ENCODE data around the gene TP63. TPM values are rescaled to one million over a fixed set of nuclear protein-coding genes. Genes with fewer than 3 reads are reported as not detected.

Gene TP63
- polyA plus RNA-seq, 1 donor from 2014 or later, result 0.12 TPM

DNA sequence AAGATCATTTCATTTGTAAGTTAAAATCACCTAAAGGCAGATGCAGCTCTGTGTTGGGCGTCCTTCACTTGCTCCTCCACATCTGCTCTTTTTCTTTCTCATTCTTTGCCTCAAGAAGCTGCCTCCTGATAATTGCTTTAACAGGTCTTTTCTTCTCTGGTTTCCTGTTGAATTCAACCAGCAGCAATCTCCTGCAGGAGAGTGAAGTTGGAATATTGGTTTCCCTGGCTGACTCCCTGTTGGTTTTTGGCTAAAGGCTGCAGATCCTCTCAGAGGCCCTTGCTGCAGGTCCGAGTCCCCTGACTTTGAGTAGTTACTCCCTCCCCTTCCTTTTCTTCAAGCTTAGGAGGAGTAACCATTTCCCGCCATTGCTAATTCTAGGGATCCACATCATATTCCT, 4.2 kb downstream of the TP63 start:
- no peaks in the 10 kb centered on the region for H3K79me2 ChIP-seq (replicated peaks; ENCODE audit: insufficient read depth, low read length)
- H3K9me2 ChIP-seq (ENCODE audit: insufficient read depth, low read length), result no peaks in the 10 kb centered on the region
- H3K9ac ChIP-seq (ENCODE audit: low read length), result no peak overlapping the region
- H3K27ac ChIP-seq (ENCODE audit: low read length), result no peak overlapping the region
- no peaks in the 10 kb centered on the region for H4K20me1 ChIP-seq (ENCODE audit: insufficient read depth)
- H3K9me3 ChIP-seq (ENCODE audit: low read length), result no peaks in the 10 kb centered on the region
- H3K4me3 ChIP-seq (ENCODE audit: low read length), result no peak overlapping the region
- TF ChIP-seq EP300 (conservative IDR thresholded peaks at IDR 0.05; ENCODE audit: poor library complexity, severe bottlenecking) (no peak), SMC3 (conservative IDR thresholded peaks at IDR 0.05; ENCODE audit: poor library complexity) (no peak), TAF1 (IDR thresholded peaks at IDR 0.05; ENCODE audit: low read depth) (no peak), EZH2 (IDR thresholded peaks at IDR 0.05; ENCODE audit: borderline replicate concordance, insufficient read depth, low read length, poor library complexity, severe bottlenecking) (no peak)
- no peaks in the 10 kb centered on the region for H3K27me3 ChIP-seq (ENCODE audit: insufficient read depth, low read depth, low read length)
- no peak overlapping the region for H2AFZ ChIP-seq (ENCODE audit: low read depth, low read length)
- no peak overlapping the region for H3K4me2 ChIP-seq (ENCODE audit: low read length)
- H3F3A ChIP-seq (ENCODE audit: insufficient read depth, low read length, poor library complexity, severe bottlenecking), result no peaks in the 10 kb centered on the region
- H3K36me3 ChIP-seq (ENCODE audit: insufficient read depth, low read length), result no peaks in the 10 kb centered on the region

DNA sequence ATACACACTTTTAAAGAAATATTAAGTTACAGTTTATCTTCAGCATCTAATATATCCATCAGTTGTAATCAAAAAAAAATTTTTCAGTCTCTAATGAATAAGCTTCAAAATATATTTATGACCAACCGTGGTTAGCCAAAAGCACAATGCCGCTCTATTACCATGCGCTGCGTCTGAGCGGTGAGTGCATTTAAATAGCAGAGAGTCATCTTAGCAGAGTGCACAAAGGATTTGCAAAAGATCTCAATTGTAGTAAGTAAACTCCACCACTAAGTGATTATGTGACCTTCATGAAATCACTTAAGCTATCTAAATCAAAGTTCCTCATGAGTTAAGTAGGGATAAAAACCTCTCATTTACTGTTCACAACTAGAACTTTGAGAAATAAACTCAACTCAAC, 4.9 kb downstream of the TP63 start:
- H3K4me3 ChIP-seq (ENCODE audit: low read length), result no peak overlapping the region
- H3K27me3 ChIP-seq (ENCODE audit: insufficient read depth, low read depth, low read length), result no peaks in the 10 kb centered on the region
- no peak overlapping the region for H3K27ac ChIP-seq (ENCODE audit: low read length)
- H3K36me3 ChIP-seq (ENCODE audit: insufficient read depth, low read length), result no peaks in the 10 kb centered on the region
- H3K9ac ChIP-seq (ENCODE audit: low read length), result no peak overlapping the region
- H3K9me3 ChIP-seq (ENCODE audit: low read length), result no peaks in the 10 kb centered on the region
- H2AFZ ChIP-seq (ENCODE audit: low read depth, low read length), result no peak overlapping the region
- TF ChIP-seq EP300 (conservative IDR thresholded peaks at IDR 0.05; ENCODE audit: poor library complexity, severe bottlenecking) (no peak), RAD21 (conservative IDR thresholded peaks at IDR 0.05) (no peak), MXI1 (conservative IDR thresholded peaks at IDR 0.05; ENCODE audit: poor library complexity, severe bottlenecking) (no peak), EZH2 (IDR thresholded peaks at IDR 0.05; ENCODE audit: borderline replicate concordance, insufficient read depth, low read length, poor library complexity, severe bottlenecking) (no peak)
- TF ChIP-seq, protein P1, sequence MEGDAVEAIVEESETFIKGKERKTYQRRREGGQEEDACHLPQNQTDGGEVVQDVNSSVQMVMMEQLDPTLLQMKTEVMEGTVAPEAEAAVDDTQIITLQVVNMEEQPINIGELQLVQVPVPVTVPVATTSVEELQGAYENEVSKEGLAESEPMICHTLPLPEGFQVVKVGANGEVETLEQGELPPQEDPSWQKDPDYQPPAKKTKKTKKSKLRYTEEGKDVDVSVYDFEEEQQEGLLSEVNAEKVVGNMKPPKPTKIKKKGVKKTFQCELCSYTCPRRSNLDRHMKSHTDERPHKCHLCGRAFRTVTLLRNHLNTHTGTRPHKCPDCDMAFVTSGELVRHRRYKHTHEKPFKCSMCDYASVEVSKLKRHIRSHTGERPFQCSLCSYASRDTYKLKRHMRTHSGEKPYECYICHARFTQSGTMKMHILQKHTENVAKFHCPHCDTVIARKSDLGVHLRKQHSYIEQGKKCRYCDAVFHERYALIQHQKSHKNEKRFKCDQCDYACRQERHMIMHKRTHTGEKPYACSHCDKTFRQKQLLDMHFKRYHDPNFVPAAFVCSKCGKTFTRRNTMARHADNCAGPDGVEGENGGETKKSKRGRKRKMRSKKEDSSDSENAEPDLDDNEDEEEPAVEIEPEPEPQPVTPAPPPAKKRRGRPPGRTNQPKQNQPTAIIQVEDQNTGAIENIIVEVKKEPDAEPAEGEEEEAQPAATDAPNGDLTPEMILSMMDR (IDR thresholded peaks at IDR 0.05; ENCODE audit: poor library complexity, severe bottlenecking), result no peak
- H4K20me1 ChIP-seq (ENCODE audit: insufficient read depth), result no peaks in the 10 kb centered on the region
- H3F3A ChIP-seq (ENCODE audit: insufficient read depth, low read length, poor library complexity, severe bottlenecking), result no peaks in the 10 kb centered on the region
- H3K79me2 ChIP-seq (replicated peaks; ENCODE audit: insufficient read depth, low read length), result no peaks in the 10 kb centered on the region
- H3K4me2 ChIP-seq (ENCODE audit: low read length), result no peak overlapping the region
- H3K9me2 ChIP-seq (ENCODE audit: insufficient read depth, low read length), result no peaks in the 10 kb centered on the region

DNA sequence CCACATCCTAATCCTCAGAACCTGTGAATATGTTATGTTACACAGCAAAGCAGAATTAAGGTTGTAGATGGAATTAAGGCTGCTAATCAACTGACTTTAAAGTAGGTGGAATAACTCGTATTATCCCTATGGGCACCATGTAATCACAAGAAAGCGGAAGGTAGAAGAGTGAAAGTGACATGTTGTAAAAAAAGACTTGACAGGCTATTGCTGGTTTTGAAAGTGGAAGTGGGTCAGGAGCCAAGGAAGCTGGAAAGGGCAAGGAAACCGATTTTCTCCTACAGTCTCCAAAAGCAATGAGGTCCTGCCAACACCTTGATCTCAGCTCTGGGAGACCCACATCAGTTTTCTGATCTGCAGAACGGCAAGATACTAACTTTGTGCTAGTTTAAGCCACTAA, 6.6 kb downstream of the TP63 start:
- no peak overlapping the region for H3K27ac ChIP-seq (ENCODE audit: low read length)
- no peak overlapping the region for H3K4me2 ChIP-seq (ENCODE audit: low read length)
- no peaks in the 10 kb centered on the region for H3K9me2 ChIP-seq (ENCODE audit: insufficient read depth, low read length)
- H4K20me1 ChIP-seq (ENCODE audit: insufficient read depth), result no peaks in the 10 kb centered on the region
- H3K79me2 ChIP-seq (replicated peaks; ENCODE audit: insufficient read depth, low read length), result no peaks in the 10 kb centered on the region
- no peak overlapping the region for H2AFZ ChIP-seq (ENCODE audit: low read depth, low read length)
- H3F3A ChIP-seq (ENCODE audit: insufficient read depth, low read length, poor library complexity, severe bottlenecking), result no peaks in the 10 kb centered on the region
- H3K9ac ChIP-seq (ENCODE audit: low read length), result no peak overlapping the region
- no peaks in the 10 kb centered on the region for H3K27me3 ChIP-seq (ENCODE audit: insufficient read depth, low read depth, low read length)
- no peak for TF ChIP-seq RAD21 (conservative IDR thresholded peaks at IDR 0.05)
- no peak for TF ChIP-seq EP300 (conservative IDR thresholded peaks at IDR 0.05; ENCODE audit: poor library complexity, severe bottlenecking)
- TF ChIP-seq, protein P2, sequence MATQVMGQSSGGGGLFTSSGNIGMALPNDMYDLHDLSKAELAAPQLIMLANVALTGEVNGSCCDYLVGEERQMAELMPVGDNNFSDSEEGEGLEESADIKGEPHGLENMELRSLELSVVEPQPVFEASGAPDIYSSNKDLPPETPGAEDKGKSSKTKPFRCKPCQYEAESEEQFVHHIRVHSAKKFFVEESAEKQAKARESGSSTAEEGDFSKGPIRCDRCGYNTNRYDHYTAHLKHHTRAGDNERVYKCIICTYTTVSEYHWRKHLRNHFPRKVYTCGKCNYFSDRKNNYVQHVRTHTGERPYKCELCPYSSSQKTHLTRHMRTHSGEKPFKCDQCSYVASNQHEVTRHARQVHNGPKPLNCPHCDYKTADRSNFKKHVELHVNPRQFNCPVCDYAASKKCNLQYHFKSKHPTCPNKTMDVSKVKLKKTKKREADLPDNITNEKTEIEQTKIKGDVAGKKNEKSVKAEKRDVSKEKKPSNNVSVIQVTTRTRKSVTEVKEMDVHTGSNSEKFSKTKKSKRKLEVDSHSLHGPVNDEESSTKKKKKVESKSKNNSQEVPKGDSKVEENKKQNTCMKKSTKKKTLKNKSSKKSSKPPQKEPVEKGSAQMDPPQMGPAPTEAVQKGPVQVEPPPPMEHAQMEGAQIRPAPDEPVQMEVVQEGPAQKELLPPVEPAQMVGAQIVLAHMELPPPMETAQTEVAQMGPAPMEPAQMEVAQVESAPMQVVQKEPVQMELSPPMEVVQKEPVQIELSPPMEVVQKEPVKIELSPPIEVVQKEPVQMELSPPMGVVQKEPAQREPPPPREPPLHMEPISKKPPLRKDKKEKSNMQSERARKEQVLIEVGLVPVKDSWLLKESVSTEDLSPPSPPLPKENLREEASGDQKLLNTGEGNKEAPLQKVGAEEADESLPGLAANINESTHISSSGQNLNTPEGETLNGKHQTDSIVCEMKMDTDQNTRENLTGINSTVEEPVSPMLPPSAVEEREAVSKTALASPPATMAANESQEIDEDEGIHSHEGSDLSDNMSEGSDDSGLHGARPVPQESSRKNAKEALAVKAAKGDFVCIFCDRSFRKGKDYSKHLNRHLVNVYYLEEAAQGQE (IDR thresholded peaks at IDR 0.05; ENCODE audit: borderline replicate concordance), result no peak
- no peak for TF ChIP-seq POLR2AphosphoS5 (IDR thresholded peaks at IDR 0.05)
- TF ChIP-seq MXI1 (conservative IDR thresholded peaks at IDR 0.05; ENCODE audit: poor library complexity, severe bottlenecking), result no peak
- TF ChIP-seq SMC3 (conservative IDR thresholded peaks at IDR 0.05; ENCODE audit: poor library complexity), result no peak
- TF ChIP-seq TAF1 (IDR thresholded peaks at IDR 0.05; ENCODE audit: low read depth), result no peak
- TF ChIP-seq, protein P1 (IDR thresholded peaks at IDR 0.05; ENCODE audit: poor library complexity, severe bottlenecking), result no peak
- TF ChIP-seq EZH2 (IDR thresholded peaks at IDR 0.05; ENCODE audit: borderline replicate concordance, insufficient read depth, low read length, poor library complexity, severe bottlenecking), result no peak
- no peaks in the 10 kb centered on the region for H3K9me3 ChIP-seq (ENCODE audit: low read length)
- H3K4me3 ChIP-seq (ENCODE audit: low read length), result no peak overlapping the region
- no peaks in the 10 kb centered on the region for H3K36me3 ChIP-seq (ENCODE audit: insufficient read depth, low read length)
